ENCODE results near the gene MLXIP. TPM values are rescaled to one million over a fixed set of nuclear protein-coding genes. Genes with fewer than 3 reads are reported as not detected.
A peak's percentile ranks its signal among the peaks of the same experiment; 100 is the strongest.
"Not testable (repeated sequence)": the region's sequence is repeated elsewhere in the genome, so short reads cannot be mapped to it uniquely, and the experiment has no call there.

MLXIP gene
- total and polyA plus RNA-seq, 4 donors = 10.3 to 65.1 (median 44.4) TPM

- Histone ChIP-seq H3K27ac (ENCODE audit: low read depth in 1 of 2, low read length in 2 of 2) (no peak overlapping the region), H3K4me1 (ENCODE audit: control insufficient read depth in 1 of 2, insufficient read depth in 2 of 2, low read length in 2 of 2) (no peaks in the 10 kb centered on the region), H3K27me3 (ENCODE audit: control insufficient read depth in 1 of 2, insufficient read depth in 2 of 2, low read length in 1 of 2) (no peaks in the 10 kb centered on the region), H3K4me3 (ENCODE audit: low read length in 2 of 2) (no peak overlapping the region), H3K9me3 (ENCODE audit: control insufficient read depth, low read length) (no peaks in the 10 kb centered on the region), H3K36me3 (ENCODE audit: control insufficient read depth in 1 of 2, insufficient read depth in 2 of 2, low read length in 1 of 2) (no peaks in the 10 kb centered on the region)
- DNase-seq (no peak), ATAC-seq (ENCODE audit: low FRiP score) (no peak)
- intact Hi-C loops (cut with DNase I) = no loop called here
- WGBS, 2 donors = 79 to 80% methylated on average over 22 of the region's 22 CpGs
These were observed 88.1 kb downstream of the MLXIP start for GRCh38 chr12:122166422-122167349.

GRCh38 chr12:122167356-122167925 is 88.9 kb downstream of the MLXIP start:
- Histone ChIP-seq H3K4me3 (ENCODE audit: low read length in 2 of 2) (no peak overlapping the region), H3K4me1 (ENCODE audit: control insufficient read depth in 1 of 2, insufficient read depth in 2 of 2, low read length in 2 of 2) (no peaks in the 10 kb centered on the region), H3K9me3 (ENCODE audit: control insufficient read depth, low read length) (no peaks in the 10 kb centered on the region), H3K36me3 (ENCODE audit: control insufficient read depth in 1 of 2, insufficient read depth in 2 of 2, low read length in 1 of 2) (no peaks in the 10 kb centered on the region), H3K27ac (ENCODE audit: low read depth in 1 of 2, low read length in 2 of 2) (no peak overlapping the region), H3K27me3 (ENCODE audit: control insufficient read depth in 1 of 2, insufficient read depth in 2 of 2, low read length in 1 of 2) (no peaks in the 10 kb centered on the region)
- DNase-seq (no peak), ATAC-seq (ENCODE audit: low FRiP score) (no peak)
- intact Hi-C loops (cut with DNase I) = no loop called here
- 86 to 93% methylated on average over 10 of the region's 10 CpGs for WGBS, 2 donors

- Histone ChIP-seq H3K9me3 (ENCODE audit: control insufficient read depth, low read length) (no peaks in the 10 kb centered on the region), H3K4me3 (ENCODE audit: low read length in 2 of 2) (no peak overlapping the region), H3K27me3 (ENCODE audit: control insufficient read depth in 1 of 2, insufficient read depth in 2 of 2, low read length in 1 of 2) (no peaks in the 10 kb centered on the region), H3K27ac (ENCODE audit: low read depth in 1 of 2, low read length in 2 of 2) (no peak overlapping the region), H3K4me1 (ENCODE audit: control insufficient read depth in 1 of 2, insufficient read depth in 2 of 2, low read length in 2 of 2) (no peaks in the 10 kb centered on the region), H3K36me3 (ENCODE audit: control insufficient read depth in 1 of 2, insufficient read depth in 2 of 2, low read length in 1 of 2) (no peaks in the 10 kb centered on the region)
- ATAC-seq (ENCODE audit: low FRiP score) (no peak), DNase-seq (no peak)
- WGBS, 2 donors = 88 to 90% methylated on average over 3 of the region's 3 CpGs
- intact Hi-C loops (cut with DNase I) = no loop called here
These were observed 89.9 kb downstream of the MLXIP start for GRCh38 chr12:122168492-122168891.

GRCh38 chr12:122171399-122171798 is 92.8 kb downstream of the MLXIP start:
- H3K9me3 ChIP-seq (ENCODE audit: control insufficient read depth, low read length) = no peaks in the 10 kb centered on the region
- DNase-seq (no peak), ATAC-seq (ENCODE audit: low FRiP score) (no peak)
- no peaks in the 10 kb centered on the region for H3K4me1 ChIP-seq (ENCODE audit: control insufficient read depth in 1 of 2, insufficient read depth in 2 of 2, low read length in 2 of 2)
- 87 to 94% methylated on average over 5 of the region's 5 CpGs for WGBS, 2 donors
- H3K27me3 ChIP-seq (ENCODE audit: control insufficient read depth in 1 of 2, insufficient read depth in 2 of 2, low read length in 1 of 2) = no peaks in the 10 kb centered on the region
- no peaks in the 10 kb centered on the region for H3K36me3 ChIP-seq (ENCODE audit: control insufficient read depth in 1 of 2, insufficient read depth in 2 of 2, low read length in 1 of 2)
- intact Hi-C loops (cut with DNase I) = no loop called here
- H3K27ac ChIP-seq (ENCODE audit: low read depth in 1 of 2, low read length in 2 of 2) = no peak overlapping the region
- H3K4me3 ChIP-seq (ENCODE audit: low read length in 2 of 2) = no peak overlapping the region

- WGBS, 2 donors = 61 to 67% methylated on average over 17 of the region's 17 CpGs
- no peaks in the 10 kb centered on the region for H3K36me3 ChIP-seq (ENCODE audit: control insufficient read depth in 1 of 2, insufficient read depth in 2 of 2, low read length in 1 of 2)
- no peaks in the 10 kb centered on the region for H3K27me3 ChIP-seq (ENCODE audit: control insufficient read depth in 1 of 2, insufficient read depth in 2 of 2, low read length in 1 of 2)
- DNase-seq (no peak), ATAC-seq (ENCODE audit: low FRiP score) (no peak)
- H3K4me3 ChIP-seq (ENCODE audit: low read length in 2 of 2) = no peak overlapping the region
- no peaks in the 10 kb centered on the region for H3K9me3 ChIP-seq (ENCODE audit: control insufficient read depth, low read length)
- H3K4me1 ChIP-seq (ENCODE audit: control insufficient read depth in 1 of 2, insufficient read depth in 2 of 2, low read length in 2 of 2) = no peaks in the 10 kb centered on the region
- intact Hi-C loops (cut with DNase I) = no loop called here
- no peak overlapping the region for H3K27ac ChIP-seq (ENCODE audit: low read depth in 1 of 2, low read length in 2 of 2)
These were observed 93.8 kb downstream of the MLXIP start for GRCh38 chr12:122172262-122172939.

- Histone ChIP-seq H3K4me3 (ENCODE audit: low read length in 2 of 2) (no peak within 1 kb of the TSS), H3K9me3 (ENCODE audit: control insufficient read depth, low read length) (no peaks in the 10 kb centered on the region), H3K27me3 (ENCODE audit: control insufficient read depth in 1 of 2, insufficient read depth in 2 of 2, low read length in 1 of 2) (no peaks in the 10 kb centered on the region), H3K4me1 (ENCODE audit: control insufficient read depth in 1 of 2, insufficient read depth in 2 of 2, low read length in 2 of 2) (no peaks in the 10 kb centered on the region), H3K36me3 (ENCODE audit: control insufficient read depth in 1 of 2, insufficient read depth in 2 of 2, low read length in 1 of 2) (no peaks in the 10 kb centered on the region), H3K27ac (ENCODE audit: low read depth in 1 of 2, low read length in 2 of 2) (no peak within 1 kb of the TSS)
- ATAC-seq (ENCODE audit: low FRiP score) = peak; percentile 46
- WGBS, 2 donors = 90 to 91% methylated on average over 17 of the region's 17 CpGs
- intact Hi-C loops (cut with DNase I) = no loop called here
- DNase-seq = no peak
These were observed 95.7 kb downstream of the MLXIP start, which contains the start of gene IL31 for GRCh38 chr12:122174155-122174845. TSS of gene IL31 (minus strand) at chr12:122174221. CDS start at chr12:122174172, 49 bp downstream.

GRCh38 chr12:122176473-122176872 is 97.9 kb downstream of the MLXIP start:
- DNase-seq; H3K4me3 ChIP-seq (ENCODE audit: low read length in 2 of 2); H3K9me3 ChIP-seq (ENCODE audit: control insufficient read depth, low read length); H3K27ac ChIP-seq (ENCODE audit: low read depth in 1 of 2, low read length in 2 of 2); intact Hi-C loops (cut with DNase I); H3K27me3 ChIP-seq (ENCODE audit: control insufficient read depth in 1 of 2, insufficient read depth in 2 of 2, low read length in 1 of 2); H3K4me1 ChIP-seq (ENCODE audit: control insufficient read depth in 1 of 2, insufficient read depth in 2 of 2, low read length in 2 of 2); H3K36me3 ChIP-seq (ENCODE audit: control insufficient read depth in 1 of 2, insufficient read depth in 2 of 2, low read length in 1 of 2); ATAC-seq (ENCODE audit: low FRiP score): not testable (repeated sequence)
- 91 to 94% methylated on average over 4 of the region's 4 CpGs for WGBS, 2 donors

GRCh38 chr12:122182887-122183587 is 104.5 kb downstream of the MLXIP start, which contains the start of gene LRRC43:
TSS of gene LRRC43 (plus strand) at chr12:122183123. CDS start at chr12:122183145, 22 bp downstream.
- 2 to 3% methylated on average over 58 to 63 of the region's 63 CpGs for WGBS, 2 donors
- no peaks in the 10 kb centered on the region for H3K27me3 ChIP-seq (ENCODE audit: control insufficient read depth in 1 of 2, insufficient read depth in 2 of 2, low read length in 1 of 2)
- ATAC-seq (ENCODE audit: low FRiP score) = peak; percentile 53
- no peak within 1 kb of the TSS for H3K27ac ChIP-seq (ENCODE audit: low read depth in 1 of 2, low read length in 2 of 2)
- no peaks in the 10 kb centered on the region for H3K36me3 ChIP-seq (ENCODE audit: control insufficient read depth in 1 of 2, insufficient read depth in 2 of 2, low read length in 1 of 2)
- no peaks in the 10 kb centered on the region for H3K4me1 ChIP-seq (ENCODE audit: control insufficient read depth in 1 of 2, insufficient read depth in 2 of 2, low read length in 2 of 2)
- intact Hi-C loops (cut with DNase I) = no loop called here
- DNase-seq = peak in 1 of 2 donors; percentile 82
- no peaks in the 10 kb centered on the region for H3K9me3 ChIP-seq (ENCODE audit: control insufficient read depth, low read length)
- peak within 1 kb of the TSS; percentile 14 to 30 for H3K4me3 ChIP-seq (ENCODE audit: low read length in 2 of 2)
